Glutamatergic neuron (in vitro differentiated cells): ENCODE results near the gene USP15. TPM values are rescaled to one million over a fixed set of nuclear protein-coding genes. Genes with fewer than 3 reads are reported as not detected.
"Not testable (repeated sequence)": the region's sequence is repeated elsewhere in the genome, so short reads cannot be mapped to it uniquely, and the experiment has no call there.

Source experiments
- DNase-seq: peaks from one replicate; pipeline ENCODE4 v3.0.0; 2022
- H3K27ac Mint-ChIP-seq: one replicate; pipeline ENCODE4 v1.8.0; 2020; ENCODE audit warnings: mild to moderate bottlenecking, mixed read lengths, inconsistent platforms; ENCODE audit not compliant: unreplicated experiment
- H3K27me3 Mint-ChIP-seq: one replicate; pipeline ENCODE4 v1.8.0; 2020; ENCODE audit warnings: mild to moderate bottlenecking, moderate library complexity, mixed read lengths, inconsistent platforms; ENCODE audit not compliant: unreplicated experiment
- H3K36me3 Mint-ChIP-seq: one replicate; pipeline ENCODE4 v1.8.0; 2020; ENCODE audit warnings: mild to moderate bottlenecking, mixed read lengths, inconsistent platforms; ENCODE audit not compliant: unreplicated experiment
- H3K4me1 Mint-ChIP-seq: one replicate; pipeline ENCODE4 v1.8.0; 2020; ENCODE audit warnings: mild to moderate bottlenecking, low read depth, mixed read lengths, inconsistent platforms; ENCODE audit not compliant: unreplicated experiment
- H3K4me3 Mint-ChIP-seq: one replicate; pipeline ENCODE4 v1.8.0; 2020; ENCODE audit warnings: mild to moderate bottlenecking, mixed read lengths, inconsistent platforms; ENCODE audit not compliant: unreplicated experiment
- H3K9me3 Mint-ChIP-seq: one replicate; pipeline ENCODE4 v1.8.0; 2020; ENCODE audit warnings: mild to moderate bottlenecking, moderate library complexity, mixed read lengths, inconsistent platforms; ENCODE audit not compliant: unreplicated experiment
- total RNA-seq: library from RNA; stranded (reverse); fragmentation: NEBNext Ultra II Directional; extraction: Animal tissue kit (Norgen Biotek cat#: 25700); gene quantifications from one replicate; pipeline ENCODE4 v1.2.1, GENCODE V29; 2021; ENCODE audit not compliant: unreplicated experiment
- TF ChIP-seq, protein P1 (sequence below): fragments of 200-600 bp; sonication (generic); IDR thresholded peaks from one replicate; pipeline ENCODE4 v1.5.0; 2021; ENCODE audit not compliant: partially characterized antibody, unreplicated experiment

USP15 gene
- total RNA-seq, 1 donor from 2014 or later, result 74.4 TPM

- H3K27ac Mint-ChIP-seq, H3K9me3 Mint-ChIP-seq, H3K4me3 Mint-ChIP-seq, H3K4me1 Mint-ChIP-seq, DNase-seq, H3K27me3 Mint-ChIP-seq: not testable (repeated sequence)
- H3K36me3 Mint-ChIP-seq, result peaks cover 15% of the 10 kb centered on the region
Measured at GRCh38 chr12:62343304-62344120, 83.3 kb downstream of the USP15 start.

DNA sequence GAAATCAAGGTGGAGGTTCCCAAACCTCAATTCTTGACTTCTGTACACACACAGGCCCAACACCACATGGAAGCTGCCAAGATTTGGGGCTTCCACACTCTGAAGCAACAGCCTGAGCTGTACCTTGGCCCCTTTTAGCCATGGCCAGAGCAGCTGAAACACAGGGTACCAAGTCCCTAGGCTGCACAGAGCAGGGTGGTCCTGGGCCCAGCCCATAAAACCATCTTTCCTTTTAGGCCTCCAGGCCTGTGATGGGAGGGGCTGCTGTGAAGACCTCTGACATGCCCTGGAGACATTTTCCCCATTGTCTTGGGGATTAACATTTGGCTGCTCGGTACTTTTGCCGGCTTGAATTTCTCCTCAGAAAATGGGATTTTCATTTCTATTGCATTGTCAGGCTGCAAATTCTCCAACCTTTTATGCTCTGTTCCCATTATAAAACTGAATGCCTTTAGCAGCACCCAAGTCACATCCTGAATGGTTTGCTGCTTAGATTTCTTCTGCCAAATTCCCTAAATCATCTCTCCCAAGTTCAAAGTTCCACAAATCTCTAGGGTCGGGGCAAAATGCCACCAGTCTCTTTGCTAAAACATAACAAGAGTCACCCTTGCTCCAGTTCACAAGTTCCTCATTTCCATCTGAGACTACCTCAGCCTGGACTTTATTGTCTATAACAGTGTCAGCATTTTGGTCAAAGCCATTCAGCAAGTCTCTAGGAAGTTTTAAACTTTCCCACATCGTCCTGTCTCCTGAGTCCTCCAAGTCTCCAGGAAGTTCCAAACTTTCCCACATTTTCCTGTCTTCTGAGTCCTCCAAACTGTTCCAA is 84.7 kb downstream of the USP15 start:
- peaks cover 15% of the 10 kb centered on the region for H3K36me3 Mint-ChIP-seq
- H3K27ac Mint-ChIP-seq, H3K4me3 Mint-ChIP-seq, H3K27me3 Mint-ChIP-seq, H3K9me3 Mint-ChIP-seq, H3K4me1 Mint-ChIP-seq, DNase-seq: not testable (repeated sequence)

DNA sequence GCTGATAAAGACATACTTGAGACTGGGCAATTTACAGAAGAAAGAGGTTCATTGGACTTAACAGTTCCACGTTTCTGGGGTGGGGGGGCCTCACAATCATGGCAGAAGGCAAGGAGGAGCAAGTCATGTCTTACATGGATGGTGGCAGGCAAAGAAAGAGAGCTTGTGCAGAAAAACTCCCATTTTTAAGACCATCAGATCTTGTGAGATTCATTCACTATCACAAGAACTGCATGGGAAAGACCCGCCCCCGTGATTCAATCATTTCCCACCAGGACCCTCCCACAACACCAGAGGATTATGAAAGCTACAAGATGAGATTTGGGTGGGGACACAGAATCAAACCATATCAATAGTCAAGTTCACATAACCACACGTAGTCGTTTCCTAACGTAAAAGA is 85.5 kb downstream of the USP15 start:
- H3K9me3 Mint-ChIP-seq, result peaks cover 3% of the 10 kb centered on the region

DNA sequence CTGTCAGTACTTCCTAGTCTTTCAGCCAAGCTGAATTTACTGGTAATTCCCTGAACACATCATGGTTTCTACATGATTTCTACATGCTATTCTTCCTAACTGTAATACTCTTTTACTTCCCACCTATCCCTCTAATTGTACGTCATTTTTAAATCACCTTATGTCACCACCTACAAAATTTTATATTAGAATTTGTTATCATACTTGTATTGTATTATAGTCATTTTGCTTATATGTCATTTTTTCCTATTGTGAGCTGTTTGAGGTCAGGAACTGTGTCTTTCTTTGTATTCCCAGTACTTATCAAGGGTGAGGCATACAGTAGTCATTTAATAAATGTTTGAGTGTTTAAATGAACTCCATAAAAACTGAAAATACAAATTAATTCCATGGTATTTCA is 86.6 kb downstream of the USP15 start:
- H3K27me3 Mint-ChIP-seq, result peaks cover 1% of the 10 kb centered on the region

More for the DNA sequence above, 85.5 kb downstream of the USP15 start:
- Mint-ChIP-seq H3K4me1 (no peaks in the 10 kb centered on the region), H3K27ac (no peak overlapping the region), H3K36me3 (peaks cover 15% of the 10 kb centered on the region), H3K4me3 (no peak overlapping the region), H3K27me3 (peaks cover 1% of the 10 kb centered on the region)
- TF ChIP-seq, protein P1, sequence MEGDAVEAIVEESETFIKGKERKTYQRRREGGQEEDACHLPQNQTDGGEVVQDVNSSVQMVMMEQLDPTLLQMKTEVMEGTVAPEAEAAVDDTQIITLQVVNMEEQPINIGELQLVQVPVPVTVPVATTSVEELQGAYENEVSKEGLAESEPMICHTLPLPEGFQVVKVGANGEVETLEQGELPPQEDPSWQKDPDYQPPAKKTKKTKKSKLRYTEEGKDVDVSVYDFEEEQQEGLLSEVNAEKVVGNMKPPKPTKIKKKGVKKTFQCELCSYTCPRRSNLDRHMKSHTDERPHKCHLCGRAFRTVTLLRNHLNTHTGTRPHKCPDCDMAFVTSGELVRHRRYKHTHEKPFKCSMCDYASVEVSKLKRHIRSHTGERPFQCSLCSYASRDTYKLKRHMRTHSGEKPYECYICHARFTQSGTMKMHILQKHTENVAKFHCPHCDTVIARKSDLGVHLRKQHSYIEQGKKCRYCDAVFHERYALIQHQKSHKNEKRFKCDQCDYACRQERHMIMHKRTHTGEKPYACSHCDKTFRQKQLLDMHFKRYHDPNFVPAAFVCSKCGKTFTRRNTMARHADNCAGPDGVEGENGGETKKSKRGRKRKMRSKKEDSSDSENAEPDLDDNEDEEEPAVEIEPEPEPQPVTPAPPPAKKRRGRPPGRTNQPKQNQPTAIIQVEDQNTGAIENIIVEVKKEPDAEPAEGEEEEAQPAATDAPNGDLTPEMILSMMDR, result no peak
- DNase-seq, result no peak

GRCh38 chr12:62347922-62348650 is 87.9 kb downstream of the USP15 start:
- Mint-ChIP-seq H3K4me1 (no peaks in the 10 kb centered on the region), H3K27me3 (peaks cover 1% of the 10 kb centered on the region), H3K27ac (no peak overlapping the region), H3K4me3 (no peak overlapping the region), H3K9me3 (peaks cover 3% of the 10 kb centered on the region), H3K36me3 (peaks cover 15% of the 10 kb centered on the region)
- no peak for DNase-seq
- TF ChIP-seq, protein P1, result no peak

More for the DNA sequence above, 86.6 kb downstream of the USP15 start:
- Mint-ChIP-seq H3K9me3 (peaks cover 3% of the 10 kb centered on the region), H3K4me1 (no peaks in the 10 kb centered on the region), H3K4me3 (no peak overlapping the region), H3K36me3 (peaks cover 15% of the 10 kb centered on the region), H3K27ac (no peak overlapping the region)
- no peak for DNase-seq
- TF ChIP-seq, protein P1, result no peak
